Sigmoid colon (tissue), 4 donors: Measurements from ENCODE around the gene RASAL1.

Experiments used
- EP300 ChIP-seq, 4 donors: sonication (generic); formaldehyde crosslinking; IDR thresholded peaks; one replicate each; pipeline ENCODE4 v1.6.1; 2017; ENCODE audit warnings: antibody characterized with exemption in 4 of 4
- POLR2A ChIP-seq, 2 donors: fragments of 450-650 bp; IDR thresholded peaks; one replicate each; pipeline ENCODE4 v1.6.1; 2016; ENCODE audit warnings: antibody characterized with exemption in 2 of 2, mild to moderate bottlenecking in 2 of 2, moderate library complexity in 2 of 2
- POLR2AphosphoS5 ChIP-seq, 4 donors: sonication (generic); formaldehyde crosslinking; IDR thresholded peaks; one replicate each; pipeline ENCODE4 v1.6.1; 2017; ENCODE audit warnings: antibody characterized with exemption in 4 of 4
- TF ChIP-seq, protein P1 (sequence below), 4 experiments: fragments of 450-650 bp in 3 of 4; fragments of 200-600 bp in 1 of 4; IDR thresholded peaks; one replicate each; pipeline ENCODE4 v1.5.1; 2016 to 2019; ENCODE audit warnings: antibody characterized with exemption in 4 of 4, mild to moderate bottlenecking in 3 of 4, moderate library complexity in 2 of 4

DNA sequence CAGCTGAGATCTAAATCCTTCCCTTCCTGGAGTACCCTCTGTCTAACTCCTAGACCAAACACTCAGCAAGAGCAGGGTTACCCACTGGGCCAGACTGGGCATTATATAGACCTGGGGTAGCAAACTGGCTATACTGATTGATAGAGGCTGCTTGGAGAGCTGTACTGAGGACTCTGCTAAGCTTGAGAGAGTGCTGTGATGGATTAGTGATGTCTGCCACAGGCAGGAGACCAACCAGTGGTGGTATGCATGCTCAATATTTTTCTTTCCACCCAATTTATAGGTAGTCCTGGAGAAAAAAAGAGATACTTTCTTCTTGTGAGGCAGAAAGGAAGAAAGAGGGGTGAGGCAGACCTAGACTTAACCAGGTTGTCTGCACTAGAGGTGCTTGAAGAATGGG lies 45.7 kb downstream of the RASAL1 start:
- TF ChIP-seq, protein P1, sequence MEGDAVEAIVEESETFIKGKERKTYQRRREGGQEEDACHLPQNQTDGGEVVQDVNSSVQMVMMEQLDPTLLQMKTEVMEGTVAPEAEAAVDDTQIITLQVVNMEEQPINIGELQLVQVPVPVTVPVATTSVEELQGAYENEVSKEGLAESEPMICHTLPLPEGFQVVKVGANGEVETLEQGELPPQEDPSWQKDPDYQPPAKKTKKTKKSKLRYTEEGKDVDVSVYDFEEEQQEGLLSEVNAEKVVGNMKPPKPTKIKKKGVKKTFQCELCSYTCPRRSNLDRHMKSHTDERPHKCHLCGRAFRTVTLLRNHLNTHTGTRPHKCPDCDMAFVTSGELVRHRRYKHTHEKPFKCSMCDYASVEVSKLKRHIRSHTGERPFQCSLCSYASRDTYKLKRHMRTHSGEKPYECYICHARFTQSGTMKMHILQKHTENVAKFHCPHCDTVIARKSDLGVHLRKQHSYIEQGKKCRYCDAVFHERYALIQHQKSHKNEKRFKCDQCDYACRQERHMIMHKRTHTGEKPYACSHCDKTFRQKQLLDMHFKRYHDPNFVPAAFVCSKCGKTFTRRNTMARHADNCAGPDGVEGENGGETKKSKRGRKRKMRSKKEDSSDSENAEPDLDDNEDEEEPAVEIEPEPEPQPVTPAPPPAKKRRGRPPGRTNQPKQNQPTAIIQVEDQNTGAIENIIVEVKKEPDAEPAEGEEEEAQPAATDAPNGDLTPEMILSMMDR (IDR thresholded peaks at IDR 0.05): no peak
- TF ChIP-seq POLR2A (IDR thresholded peaks at IDR 0.05): no peak
- TF ChIP-seq POLR2AphosphoS5 (IDR thresholded peaks at IDR 0.05): no peak
- no peak for TF ChIP-seq EP300 (IDR thresholded peaks at IDR 0.05)
